ENCODE measurements around the gene ATP12A.

- TF ChIP-seq EP300 (IDR thresholded peaks at IDR 0.05) (no peak), POLR2AphosphoS5 (IDR thresholded peaks at IDR 0.05) (no peak)
These were observed 54.7 kb downstream of the ATP12A start for GRCh38 chr13:24734950-24735349.
